ENCODE measurements around the gene TPGS2.

The TPGS2 gene

GRCh38 chr18:36851202-36851590 is 22.4 kb upstream of the TPGS2 start:
- Histone ChIP-seq H3K4me1 (ENCODE audit: insufficient read depth, low read length, poor library complexity, severe bottlenecking) (no peaks in the 10 kb centered on the region), H3K27me3 (ENCODE audit: insufficient read depth, low read length, poor library complexity, severe bottlenecking) (no peaks in the 10 kb centered on the region), H2AFZ (ENCODE audit: low read length) (no peak overlapping the region), H3K9me2 (replicated peaks; ENCODE audit: low read depth, low read length) (no peaks in the 10 kb centered on the region), H3K79me2 (ENCODE audit: insufficient read depth, low read length) (no peaks in the 10 kb centered on the region), H4K20me1 (ENCODE audit: insufficient read depth, low read length, poor library complexity, severe bottlenecking) (no peaks in the 10 kb centered on the region), H3K36me3 (ENCODE audit: insufficient read depth, low read length) (peaks cover 3% of the 10 kb centered on the region; the same call in 1 of the 2 replicates), H3K9ac (ENCODE audit: low read depth, low read length, poor library complexity, severe bottlenecking) (no peak overlapping the region), H3F3A (ENCODE audit: low read depth) (no peaks in the 10 kb centered on the region), H3K4me2 (ENCODE audit: low read depth, low read length, poor library complexity, severe bottlenecking) (no peak overlapping the region), H3K4me3 (ENCODE audit: low read length, poor library complexity, severe bottlenecking) (no peak overlapping the region), H3K9me3 (ENCODE audit: insufficient read depth, low read depth, low read length) (peaks cover 11% of the 10 kb centered on the region; the same call in 1 of the 2 replicates)
- TF ChIP-seq EZH2phosphoT487 (IDR thresholded peaks at IDR 0.05; ENCODE audit: borderline replicate concordance): no peak

GRCh38 chr18:36850527-36851201 is 21.9 kb upstream of the TPGS2 start:
- H3K36me3 ChIP-seq (ENCODE audit: insufficient read depth, low read length): peaks cover 3% of the 10 kb centered on the region; the same call in 1 of the 2 replicates
- no peak overlapping the region for H3K4me3 ChIP-seq (ENCODE audit: low read length, poor library complexity, severe bottlenecking)
- no peaks in the 10 kb centered on the region for H3K27me3 ChIP-seq (ENCODE audit: insufficient read depth, low read length, poor library complexity, severe bottlenecking)
- H3K4me1 ChIP-seq (ENCODE audit: insufficient read depth, low read length, poor library complexity, severe bottlenecking): no peaks in the 10 kb centered on the region
- H2AFZ ChIP-seq (ENCODE audit: low read length): no peak overlapping the region
- H3K9me3 ChIP-seq (ENCODE audit: insufficient read depth, low read depth, low read length): peaks cover 11% of the 10 kb centered on the region; the same call in 1 of the 2 replicates
- no peaks in the 10 kb centered on the region for H3F3A ChIP-seq (ENCODE audit: low read depth)
- TF ChIP-seq CTCF (conservative IDR thresholded peaks at IDR 0.05; ENCODE audit: low read length) (no peak), EZH2phosphoT487 (IDR thresholded peaks at IDR 0.05; ENCODE audit: borderline replicate concordance) (no peak)
- no peak overlapping the region for H3K9ac ChIP-seq (ENCODE audit: low read depth, low read length, poor library complexity, severe bottlenecking)
- no peaks in the 10 kb centered on the region for H3K9me2 ChIP-seq (replicated peaks; ENCODE audit: low read depth, low read length)
- no peaks in the 10 kb centered on the region for H3K79me2 ChIP-seq (ENCODE audit: insufficient read depth, low read length)
- no peak overlapping the region for H3K4me2 ChIP-seq (ENCODE audit: low read depth, low read length, poor library complexity, severe bottlenecking)
- no peaks in the 10 kb centered on the region for H4K20me1 ChIP-seq (ENCODE audit: insufficient read depth, low read length, poor library complexity, severe bottlenecking)

- H3K36me3 ChIP-seq (ENCODE audit: insufficient read depth, low read length): peaks cover 3% of the 10 kb centered on the region; the same call in 1 of the 2 replicates
- TF ChIP-seq EZH2phosphoT487 (IDR thresholded peaks at IDR 0.05; ENCODE audit: borderline replicate concordance) (no peak), CTCF (conservative IDR thresholded peaks at IDR 0.05; ENCODE audit: low read length) (no peak)
- no peaks in the 10 kb centered on the region for H4K20me1 ChIP-seq (ENCODE audit: insufficient read depth, low read length, poor library complexity, severe bottlenecking)
- peaks cover 11% of the 10 kb centered on the region; the same call in 1 of the 2 replicates for H3K9me3 ChIP-seq (ENCODE audit: insufficient read depth, low read depth, low read length)
- no peaks in the 10 kb centered on the region for H3K79me2 ChIP-seq (ENCODE audit: insufficient read depth, low read length)
- no peaks in the 10 kb centered on the region for H3K4me1 ChIP-seq (ENCODE audit: insufficient read depth, low read length, poor library complexity, severe bottlenecking)
- H3F3A ChIP-seq (ENCODE audit: low read depth): no peaks in the 10 kb centered on the region
- no peak overlapping the region for H3K9ac ChIP-seq (ENCODE audit: low read depth, low read length, poor library complexity, severe bottlenecking)
- no peak overlapping the region for H3K4me3 ChIP-seq (ENCODE audit: low read length, poor library complexity, severe bottlenecking)
- no peak overlapping the region for H3K4me2 ChIP-seq (ENCODE audit: low read depth, low read length, poor library complexity, severe bottlenecking)
- H2AFZ ChIP-seq (ENCODE audit: low read length): no peak overlapping the region
- H3K9me2 ChIP-seq (replicated peaks; ENCODE audit: low read depth, low read length): no peaks in the 10 kb centered on the region
- H3K27me3 ChIP-seq (ENCODE audit: insufficient read depth, low read length, poor library complexity, severe bottlenecking): no peaks in the 10 kb centered on the region
Observed at GRCh38 chr18:36849288-36850006, 20.6 kb upstream of the TPGS2 start.
